HepG2 (cell line): ENCODE results near the gene KRT10. TPM values are rescaled to one million over a fixed set of nuclear protein-coding genes. Genes with fewer than 3 reads are reported as not detected.

Experiments
- ATAC-seq: fragments of 200-7000 bp; cut with Tn5 transposase; 3 replicates; pipeline ENCODE4 v1.9.1; 2020; ENCODE audit warnings: mild to moderate bottlenecking, moderate library complexity
- BruUV-seq: library from RNA; stranded (reverse); fragments of 400-500 nt; replicated peaks from 2 replicates; lab custom pipeline; 2021; lab: Mats Ljungman, UMichigan
- CTCF ChIA-PET: fragments of 300-600 bp; formaldehyde crosslinking; extraction: SDS; loops from one replicate; lab custom pipeline; 2021; ENCODE audit warnings: low total read pairs, inconsistent platforms, low intra/inter-chr PET ratio; lab: Yijun Ruan, JAX
- POLR2A ChIA-PET: fragments of 350-600 bp; sonication (Branson Sonifier 250); formaldehyde crosslinking; loops from one replicate; lab custom pipeline; 2020; ENCODE audit warnings: antibody characterized with exemption, inconsistent platforms; lab: Yijun Ruan, JAX
- DNase-seq: peaks from one replicate; pipeline ENCODE4 v3.0.0-alpha.2; 2015; ENCODE audit warnings: low spot score
- FAIRE-seq: peaks from 3 replicates; lab custom pipeline; 2011; peaks lifted over from hg19 to GRCh38; lab: Jason Lieb, UNC
- H2AFZ ChIP-seq: one replicate; pipeline ENCODE4 v1.6.1; 2011; ENCODE audit warnings: low read length, inconsistent platforms
- H3K27ac ChIP-seq: fragments of 300-600 bp; 3 replicates; pipeline ENCODE4 v1.8.0; 2011; ENCODE audit warnings: mixed run types, mild to moderate bottlenecking, mixed read lengths, low read length, inconsistent platforms; ENCODE audit not compliant: insufficient read depth; ENCODE audit errors: extremely low read length
- H3K27me3 ChIP-seq, 2 experiments: fragments of 200-600 bp in 1 of 2; 2 replicates in 1 of 2; 3 replicates in 1 of 2; pipeline versions ENCODE4 v1.6.0 to v1.8.0; 2011; ENCODE audit warnings: low read length in 2 of 2, mild to moderate bottlenecking in 2 of 2, moderate library complexity in 2 of 2, inconsistent platforms in 1 of 2; ENCODE audit not compliant: insufficient read depth in 2 of 2, control insufficient read depth in 1 of 2
- H3K36me3 ChIP-seq, 2 experiments: fragments of 200-600 bp in 1 of 2; replicated peaks in 1 of 2; 2 replicates in 1 of 2; 3 replicates in 1 of 2; pipeline versions ENCODE4 v1.5.1 to v1.8.0; 2011; ENCODE audit warnings: low read length in 2 of 2, inconsistent platforms in 1 of 2; ENCODE audit not compliant: insufficient read depth in 2 of 2, control insufficient read depth in 1 of 2
- H3K4me1 ChIP-seq: 2 replicates; pipeline ENCODE4 v1.5.1; 2012; ENCODE audit warnings: low read length, inconsistent platforms; ENCODE audit not compliant: insufficient read depth
- H3K4me2 ChIP-seq: 2 replicates; pipeline ENCODE4 v1.6.0; 2011; ENCODE audit warnings: low read depth, low read length, inconsistent platforms
- H3K4me3 ChIP-seq, 3 experiments: fragments of 200-600 bp in 1 of 3; sonication (generic), shearing (Covaris generic) in 1 of 3; replicated peaks in 1 of 3; 2 replicates each; pipeline ENCODE4 v1.5.1; 2011 to 2016; ENCODE audit warnings: low read length in 3 of 3, inconsistent platforms in 2 of 3, low read depth in 2 of 3, mild to moderate bottlenecking in 2 of 3, control low read depth in 1 of 3, mixed read lengths in 1 of 3; ENCODE audit not compliant: insufficient read depth in 1 of 3
- H3K79me2 ChIP-seq: one replicate; pipeline ENCODE4 v1.6.1; 2011; ENCODE audit warnings: low read length, inconsistent platforms; ENCODE audit not compliant: insufficient read depth
- H3K9ac ChIP-seq: 2 replicates; pipeline ENCODE4 v1.6.0; 2011; ENCODE audit warnings: mild to moderate bottlenecking, low read depth, low read length, inconsistent platforms; ENCODE audit not compliant: insufficient read depth
- H3K9me3 ChIP-seq: 2 replicates; pipeline ENCODE4 v1.5.1; 2012; ENCODE audit warnings: mild to moderate bottlenecking, low read length
- H4K20me1 ChIP-seq: 2 replicates; pipeline ENCODE4 v1.6.0; 2011; ENCODE audit warnings: inconsistent platforms, mild to moderate bottlenecking, low read length, moderate library complexity; ENCODE audit not compliant: insufficient read depth
- ARNT2 ChIP-seq: sonication (generic); formaldehyde crosslinking; IDR thresholded peaks from 2 replicates; pipeline ENCODE4 v1.8.0; 2022; ENCODE audit warnings: mild to moderate bottlenecking, low read depth, missing genetic modification reagents, moderate library complexity
- HOXA9 ChIP-seq: sonication (generic); formaldehyde crosslinking; IDR thresholded peaks from 2 replicates; pipeline ENCODE4 v1.8.1; 2022; ENCODE audit warnings: missing genetic modification reagents, mild to moderate bottlenecking, moderate library complexity, borderline replicate concordance
- KLF11 ChIP-seq: IDR thresholded peaks from 2 replicates; pipeline ENCODE4 v1.6.1; 2016; ENCODE audit warnings: missing compliant biosample characterization
- NFYB ChIP-seq: sonication (generic); formaldehyde crosslinking; IDR thresholded peaks from 2 replicates; pipeline ENCODE4 v1.4.0; 2020; ENCODE audit warnings: missing genetic modification reagents
- POLR2G ChIP-seq: fragments of 200-400 bp; formaldehyde crosslinking; IDR thresholded peaks from 2 replicates; pipeline ENCODE4 v1.6.1; 2018; ENCODE audit warnings: mild to moderate bottlenecking, low read depth, low read length, moderate library complexity
- ZFY ChIP-seq: sonication (generic); formaldehyde crosslinking; IDR thresholded peaks from 2 replicates; pipeline ENCODE4 v1.4.0; 2020; ENCODE audit warnings: missing genetic modification reagents
- ZNF207 ChIP-seq: fragments of 450-650 bp; IDR thresholded peaks from 2 replicates; pipeline ENCODE4 v1.6.1; 2016; ENCODE audit warnings: antibody characterized with exemption, borderline replicate concordance
- ZNF281 ChIP-seq: sonication (generic); formaldehyde crosslinking; IDR thresholded peaks from 2 replicates; pipeline ENCODE4 v1.4.0; 2020; ENCODE audit warnings: missing genetic modification reagents, borderline replicate concordance
- ZNF766 ChIP-seq: sonication (generic); formaldehyde crosslinking; IDR thresholded peaks from 2 replicates; pipeline ENCODE4 v1.5.0; 2020; ENCODE audit warnings: missing genetic modification reagents, borderline replicate concordance
- WGBS: methylation state at CpG from one replicate; pipeline ENCODE4 v1.1.6; 2017; ENCODE audit warnings: low lambda C conversion rate; 5-methylcytosine and 5-hydroxymethylcytosine counted together
- in situ Hi-C: cut with HindIII; loops from 2 replicates; pipeline ENCODE4 v1.10.0; 2017; ENCODE audit warnings: low pct_unique_long_range_greater_than_20kb; ENCODE audit not compliant: extremely low pct_ligation_motif_present
- intact Hi-C: fragments of 100-400 bp; cut with micrococcal nuclease; formaldehyde crosslinking; loops from one replicate; pipeline ENCODE4 v1.10.0; 2022; ENCODE audit not compliant: unreplicated experiment
- polyA plus RNA-seq, 8 experiments: library from polyadenylated mRNA; depleted of rRNA in 3 of 8; stranded (reverse) in 7 of 8; unstranded in 1 of 8; fragments of >200 nt; fragmentation: Illumina TruSeq in 4 of 8; extraction: Trizol in 4 of 8; gene quantifications; 2 replicates each; pipeline versions ENCODE4 v1.2.1 to v1.2.3, GENCODE V29; 2011 to 2016; ENCODE audit warnings: low read depth in 4 of 8, missing spikeins in 1 of 8, mixed read lengths in 1 of 8; ENCODE audit not compliant: insufficient read depth in 1 of 8
- total RNA-seq, 5 experiments: library from RNA; depleted of rRNA; stranded (reverse); fragments of >200 nt; fragmentation: Illumina TruSeq; extraction: Trizol; gene quantifications; 2 replicates each; pipeline ENCODE4 v1.2.3, GENCODE V29; 2016; ENCODE audit warnings: low read depth in 1 of 5
- TF ChIP-seq, protein P1 (sequence below): sonication (generic); formaldehyde crosslinking; conservative IDR thresholded peaks from 2 replicates; pipeline ENCODE4 v1.8.0; 2022; ENCODE audit warnings: low read depth, missing genetic modification reagents

The KRT10 gene
- total and polyA plus RNA-seq, 2 of the 13 experiments (the other 11 are each of a cell fraction or from before 2014, with no cell fraction given): 25.1 to 27.5 TPM

DNA sequence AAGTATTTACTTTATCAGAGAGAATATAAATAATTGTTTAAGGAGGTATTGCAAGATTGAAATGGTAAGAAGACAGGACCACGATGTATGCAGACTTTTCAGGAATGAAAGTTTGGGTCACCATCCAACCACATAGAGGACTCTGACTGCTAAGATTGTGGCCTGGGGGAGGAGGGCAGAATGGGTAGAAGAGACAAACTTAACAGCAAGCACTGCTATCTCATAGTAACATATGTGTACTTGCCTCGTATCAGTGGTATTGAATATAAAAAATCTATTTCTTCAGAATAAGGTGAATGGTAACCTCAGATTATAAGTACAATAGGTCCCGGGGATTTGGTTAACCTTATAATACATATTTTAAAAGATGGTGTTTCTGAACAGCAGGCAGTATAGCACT is 5.8 kb downstream of the KRT10 start:
- no peak overlapping the region for H3K4me2 ChIP-seq
- in situ Hi-C loops: no loop called here
- FAIRE-seq: no peak

More for the DNA sequence above, 5.8 kb downstream of the KRT10 start:
- peaks cover 4 to 7% of the 10 kb centered on the region in 2 experiments; a peak in 3 of 5 replicates for H3K36me3 ChIP-seq
- DNase-seq (no peak), ATAC-seq (no peak)
- no peaks in the 10 kb centered on the region; a peak in 1 of 5 replicates for H3K27me3 ChIP-seq
- intact Hi-C loops: no loop called here
- no peaks in the 10 kb centered on the region for H4K20me1 ChIP-seq
- CTCF ChIA-PET: no interaction called here
- POLR2A ChIA-PET: no interaction called here
- no peak overlapping the region for H3K4me3 ChIP-seq
- H3K79me2 ChIP-seq: peaks cover 20% of the 10 kb centered on the region
- no peak overlapping the region for H3K27ac ChIP-seq
- WGBS: 96% methylated on average over 3 of the region's 3 CpGs
- H3K9ac ChIP-seq: no peak overlapping the region
- no peak for TF ChIP-seq ZFY (CRISPR knock-in tag)
- no peak for TF ChIP-seq NFYB (CRISPR knock-in tag)
- TF ChIP-seq ZNF207: no peak
- TF ChIP-seq ARNT2 (CRISPR knock-in tag): no peak
- TF ChIP-seq POLR2G: no peak
- TF ChIP-seq HOXA9 (CRISPR knock-in tag): no peak
- TF ChIP-seq ZNF766 (CRISPR knock-in tag): no peak
- no peak for TF ChIP-seq KLF11 (CRISPR knock-in tag)
- TF ChIP-seq ZNF281 (CRISPR knock-in tag): no peak
- TF ChIP-seq, protein P1, sequence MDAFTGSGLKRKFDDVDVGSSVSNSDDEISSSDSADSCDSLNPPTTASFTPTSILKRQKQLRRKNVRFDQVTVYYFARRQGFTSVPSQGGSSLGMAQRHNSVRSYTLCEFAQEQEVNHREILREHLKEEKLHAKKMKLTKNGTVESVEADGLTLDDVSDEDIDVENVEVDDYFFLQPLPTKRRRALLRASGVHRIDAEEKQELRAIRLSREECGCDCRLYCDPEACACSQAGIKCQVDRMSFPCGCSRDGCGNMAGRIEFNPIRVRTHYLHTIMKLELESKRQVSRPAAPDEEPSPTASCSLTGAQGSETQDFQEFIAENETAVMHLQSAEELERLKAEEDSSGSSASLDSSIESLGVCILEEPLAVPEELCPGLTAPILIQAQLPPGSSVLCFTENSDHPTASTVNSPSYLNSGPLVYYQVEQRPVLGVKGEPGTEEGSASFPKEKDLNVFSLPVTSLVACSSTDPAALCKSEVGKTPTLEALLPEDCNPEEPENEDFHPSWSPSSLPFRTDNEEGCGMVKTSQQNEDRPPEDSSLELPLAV (CRISPR knock-in tag): no peak
- BruUV-seq: no TSS peak
- no peaks in the 10 kb centered on the region for H3K9me3 ChIP-seq
- H2AFZ ChIP-seq: no peak overlapping the region
- H3K4me1 ChIP-seq: peaks cover 33% of the 10 kb centered on the region
